PC-9 (cell line): ENCODE results near the gene SUFU. TPM values are rescaled to one million over a fixed set of nuclear protein-coding genes. Genes with fewer than 3 reads are reported as not detected.

Source experiments
- BruUV-seq: library from RNA; stranded (reverse); fragments of 400-500 nt; replicated peaks from 2 replicates; lab custom pipeline; 2021; lab: Mats Ljungman, UMichigan
- CTCF ChIA-PET: fragments of 300-600 bp; sonication (Branson Sonifier 250); formaldehyde crosslinking; loops from one replicate; lab custom pipeline; 2022; ENCODE audit warnings: antibody characterized with exemption; lab: Charles Lee
- POLR2A ChIA-PET: fragments of 300-600 bp; sonication (Branson Sonifier 250); formaldehyde crosslinking; loops from one replicate; lab custom pipeline; 2022; ENCODE audit warnings: antibody characterized with exemption; ENCODE audit not compliant: unreplicated experiment; lab: Charles Lee
- DNase-seq, 2 experiments: peaks; one replicate each; pipeline versions ENCODE4 v3.0.0 to v3.0.0-alpha.2; 2015 to 2022; ENCODE audit warnings: mixed read lengths in 1 of 2
- H2AFZ ChIP-seq: fragments of 200-600 bp; sonication (generic); 2 replicates; pipeline ENCODE4 v1.8.1; 2017; ENCODE audit warnings: antibody characterized with exemption
- H3F3A ChIP-seq: fragments of 200-600 bp; sonication (generic); 2 replicates; pipeline ENCODE4 v1.8.1; 2017; ENCODE audit warnings: antibody characterized with exemption, mild to moderate bottlenecking, low read depth; ENCODE audit not compliant: insufficient read depth
- H3K27ac ChIP-seq: fragments of 200-600 bp; sonication (generic); 2 replicates; pipeline ENCODE4 v1.6.1; 2016; ENCODE audit warnings: mixed run types
- H3K27me3 ChIP-seq: fragments of 200-600 bp; sonication (generic); 2 replicates; pipeline ENCODE4 v1.6.1; 2016; ENCODE audit warnings: low read depth, mixed run types; ENCODE audit not compliant: insufficient read depth
- H3K36me3 ChIP-seq: fragments of 200-600 bp; sonication (generic); 2 replicates; pipeline ENCODE4 v1.6.1; 2016; ENCODE audit warnings: low read depth, mixed run types
- H3K4me1 ChIP-seq: fragments of 200-600 bp; sonication (generic); replicated peaks from 2 replicates; pipeline ENCODE4 v1.6.1; 2016; ENCODE audit warnings: mixed run types; ENCODE audit not compliant: insufficient read depth
- H3K4me2 ChIP-seq: fragments of 200-600 bp; sonication (generic); 2 replicates; pipeline ENCODE4 v1.6.1; 2017; ENCODE audit warnings: mixed run types
- H3K4me3 ChIP-seq: fragments of 200-600 bp; sonication (generic); 2 replicates; pipeline ENCODE4 v1.6.1; 2016; ENCODE audit warnings: mixed run types
- H3K79me2 ChIP-seq: fragments of 200-600 bp; sonication (generic); 2 replicates; pipeline ENCODE4 v1.6.1; 2017; ENCODE audit warnings: low read depth, mixed run types
- H3K9me2 ChIP-seq: fragments of 200-600 bp; sonication (generic); 2 replicates; pipeline ENCODE4 v1.8.1; 2017; ENCODE audit warnings: mild to moderate bottlenecking; ENCODE audit not compliant: insufficient read depth
- H3K9me3 ChIP-seq: fragments of 200-600 bp; sonication (generic); 2 replicates; pipeline ENCODE4 v1.8.1; 2016; ENCODE audit warnings: low read depth; ENCODE audit not compliant: insufficient read depth
- H4K20me1 ChIP-seq: fragments of 200-600 bp; sonication (generic); 2 replicates; pipeline ENCODE4 v1.8.1; 2017; ENCODE audit not compliant: insufficient read depth
- EZH2 ChIP-seq: fragments of 200-600 bp; sonication (generic); IDR thresholded peaks from 2 replicates; pipeline ENCODE4 v1.8.0; 2017; ENCODE audit warnings: antibody characterized with exemption, low read depth
- intact Hi-C: fragments of 100-400 bp; cut with micrococcal nuclease; formaldehyde crosslinking; loops from one replicate; pipeline ENCODE4 v1.10.0; 2022; ENCODE audit not compliant: unreplicated experiment
- total RNA-seq: library from RNA; stranded (reverse); gene quantifications from 2 replicates; pipeline ENCODE4 v1.2.3, GENCODE V29; 2021
- TF ChIP-seq, protein P1 (sequence below): fragments of 200-600 bp; sonication (generic); conservative IDR thresholded peaks from 2 replicates; pipeline ENCODE4 v1.6.1; 2017; ENCODE audit warnings: mixed run types, antibody characterized with exemption, mild to moderate bottlenecking, moderate library complexity

Gene SUFU
- total RNA-seq, 1 experiment from 2014 or later: 20.2 TPM

GRCh38 chr10:102542800-102543418, 39.1 kb downstream of the SUFU start:
- BruUV-seq: no TSS peak
- ChIA-PET CTCF (no interaction called here), POLR2A (no interaction called here)
- Histone ChIP-seq H3K4me3 (no peak overlapping the region), H3K9me2 (no peaks in the 10 kb centered on the region), H4K20me1 (no peaks in the 10 kb centered on the region), H3K27me3 (no peaks in the 10 kb centered on the region), H3K4me2 (no peak overlapping the region), H3K4me1 (no peaks in the 10 kb centered on the region), H2AFZ (no peak overlapping the region), H3K79me2 (no peaks in the 10 kb centered on the region), H3F3A (no peaks in the 10 kb centered on the region), H3K36me3 (no peaks in the 10 kb centered on the region), H3K27ac (no peak overlapping the region), H3K9me3 (no peaks in the 10 kb centered on the region)
- no peak for DNase-seq
- TF ChIP-seq, protein P1, sequence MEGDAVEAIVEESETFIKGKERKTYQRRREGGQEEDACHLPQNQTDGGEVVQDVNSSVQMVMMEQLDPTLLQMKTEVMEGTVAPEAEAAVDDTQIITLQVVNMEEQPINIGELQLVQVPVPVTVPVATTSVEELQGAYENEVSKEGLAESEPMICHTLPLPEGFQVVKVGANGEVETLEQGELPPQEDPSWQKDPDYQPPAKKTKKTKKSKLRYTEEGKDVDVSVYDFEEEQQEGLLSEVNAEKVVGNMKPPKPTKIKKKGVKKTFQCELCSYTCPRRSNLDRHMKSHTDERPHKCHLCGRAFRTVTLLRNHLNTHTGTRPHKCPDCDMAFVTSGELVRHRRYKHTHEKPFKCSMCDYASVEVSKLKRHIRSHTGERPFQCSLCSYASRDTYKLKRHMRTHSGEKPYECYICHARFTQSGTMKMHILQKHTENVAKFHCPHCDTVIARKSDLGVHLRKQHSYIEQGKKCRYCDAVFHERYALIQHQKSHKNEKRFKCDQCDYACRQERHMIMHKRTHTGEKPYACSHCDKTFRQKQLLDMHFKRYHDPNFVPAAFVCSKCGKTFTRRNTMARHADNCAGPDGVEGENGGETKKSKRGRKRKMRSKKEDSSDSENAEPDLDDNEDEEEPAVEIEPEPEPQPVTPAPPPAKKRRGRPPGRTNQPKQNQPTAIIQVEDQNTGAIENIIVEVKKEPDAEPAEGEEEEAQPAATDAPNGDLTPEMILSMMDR: no peak
- no peak for TF ChIP-seq EZH2
- intact Hi-C loops: no loop called here

GRCh38 chr10:102545265-102545871, 41.6 kb downstream of the SUFU start:
- DNase-seq: no peak
- H3K4me2 ChIP-seq: no peak overlapping the region
- H3K4me1 ChIP-seq: no peaks in the 10 kb centered on the region
- intact Hi-C loops: no loop called here
- H3K9me2 ChIP-seq: no peaks in the 10 kb centered on the region
- no peaks in the 10 kb centered on the region for H3K9me3 ChIP-seq
- H3K4me3 ChIP-seq: no peak overlapping the region
- H4K20me1 ChIP-seq: no peaks in the 10 kb centered on the region
- BruUV-seq: no TSS peak
- ChIA-PET CTCF (no interaction called here), POLR2A (interaction anchor here (0.6 to 0.7 kb wide), 2 partner anchors 33 to 122 kb away, joined by 15 to 16 read pairs; no protein-coding TSS in a partner anchor)
- no peaks in the 10 kb centered on the region for H3K36me3 ChIP-seq
- H3K27ac ChIP-seq: no peak overlapping the region
- TF ChIP-seq, protein P1: no peak
- no peak for TF ChIP-seq EZH2
- no peaks in the 10 kb centered on the region for H3F3A ChIP-seq
- no peak overlapping the region for H2AFZ ChIP-seq
- no peaks in the 10 kb centered on the region for H3K79me2 ChIP-seq
- no peaks in the 10 kb centered on the region for H3K27me3 ChIP-seq

GRCh38 chr10:102545997-102546396, 42.2 kb downstream of the SUFU start:
- no peaks in the 10 kb centered on the region for H3K79me2 ChIP-seq
- no peak overlapping the region for H3K27ac ChIP-seq
- BruUV-seq: no TSS peak
- no peak for TF ChIP-seq EZH2
- TF ChIP-seq, protein P1: no peak
- H4K20me1 ChIP-seq: no peaks in the 10 kb centered on the region
- POLR2A ChIA-PET: no interaction called here
- H3K27me3 ChIP-seq: no peaks in the 10 kb centered on the region
- no peaks in the 10 kb centered on the region for H3K4me1 ChIP-seq
- H3K9me3 ChIP-seq: no peaks in the 10 kb centered on the region
- intact Hi-C loops: no loop called here
- DNase-seq: no peak
- H3K4me2 ChIP-seq: no peak overlapping the region
- H3K36me3 ChIP-seq: no peaks in the 10 kb centered on the region
- no peaks in the 10 kb centered on the region for H3K9me2 ChIP-seq
- no peak overlapping the region for H3K4me3 ChIP-seq
- CTCF ChIA-PET: no interaction called here
- H3F3A ChIP-seq: no peaks in the 10 kb centered on the region
- no peak overlapping the region for H2AFZ ChIP-seq
